NCI-H2227 (cell line): ENCODE results near the gene MSI2.

Experiments
- DNase-seq: peaks from one replicate; lab custom pipeline; 2025; ENCODE audit not compliant: unreplicated experiment; lab: John Stamatoyannopoulos, UW

The MSI2 gene

DNA sequence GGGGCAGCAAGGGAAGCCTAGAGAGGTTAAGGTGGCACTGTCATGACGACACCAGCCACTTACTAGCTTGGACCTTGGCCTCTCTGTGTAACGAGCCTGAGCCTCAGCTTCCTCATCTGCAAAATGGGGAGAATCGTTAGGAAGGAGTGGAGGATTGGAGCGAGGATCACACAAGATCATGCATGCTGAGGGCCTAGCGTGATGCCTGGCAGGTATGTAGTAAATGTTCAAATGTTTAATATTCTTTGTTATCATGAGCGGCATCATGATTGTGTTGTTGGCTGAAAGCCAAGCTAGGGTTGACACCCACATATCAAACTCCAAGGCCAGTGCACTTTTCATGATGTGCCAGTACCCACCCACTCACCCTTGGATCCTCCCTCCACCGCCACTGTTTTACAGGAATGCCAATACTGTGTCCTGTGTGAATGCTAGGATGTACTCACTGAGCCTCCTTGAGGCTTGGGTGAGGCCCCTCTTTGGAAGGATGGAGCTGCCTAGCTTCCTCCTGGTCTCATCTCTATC, 192.5 kb downstream of the MSI2 start:
- no peak for DNase-seq

- DNase-seq = no peak
Observed at GRCh38 chr17:57451191-57451590, 194.9 kb downstream of the MSI2 start.

GRCh38 chr17:57451643-57452042, 195.3 kb downstream of the MSI2 start:
- no peak for DNase-seq

DNA sequence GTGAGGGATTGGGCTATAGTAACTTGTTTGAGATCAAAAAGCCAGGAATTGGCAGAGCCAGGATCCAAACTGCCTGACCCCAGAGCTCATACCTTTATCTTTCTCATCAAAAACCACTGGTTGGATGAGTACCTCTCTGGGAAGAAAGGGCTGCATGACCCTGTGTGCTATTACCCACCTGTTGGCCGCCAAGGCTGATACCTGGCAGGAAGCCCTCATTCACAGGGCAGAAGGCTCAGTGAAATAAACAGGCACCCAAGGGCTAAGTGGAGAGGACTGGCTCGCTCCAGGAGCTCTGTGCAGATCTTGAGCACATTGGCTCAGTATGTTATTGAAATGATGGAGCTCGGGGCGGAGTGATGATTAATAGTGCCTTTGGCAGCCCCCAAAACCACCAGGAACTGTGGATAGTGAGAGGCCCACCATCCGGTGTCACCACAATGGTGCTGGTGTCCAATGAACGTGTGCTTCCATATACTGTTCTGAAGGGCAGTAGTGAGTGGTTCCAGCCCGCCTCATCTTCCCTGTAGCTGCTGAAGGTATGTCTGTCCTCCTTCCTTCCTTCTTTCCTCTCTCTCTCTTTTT, 197.6 kb downstream of the MSI2 start:
- DNase-seq = no peak

GRCh38 chr17:57454729-57455062, 198.4 kb downstream of the MSI2 start:
- DNase-seq = no peak

DNA sequence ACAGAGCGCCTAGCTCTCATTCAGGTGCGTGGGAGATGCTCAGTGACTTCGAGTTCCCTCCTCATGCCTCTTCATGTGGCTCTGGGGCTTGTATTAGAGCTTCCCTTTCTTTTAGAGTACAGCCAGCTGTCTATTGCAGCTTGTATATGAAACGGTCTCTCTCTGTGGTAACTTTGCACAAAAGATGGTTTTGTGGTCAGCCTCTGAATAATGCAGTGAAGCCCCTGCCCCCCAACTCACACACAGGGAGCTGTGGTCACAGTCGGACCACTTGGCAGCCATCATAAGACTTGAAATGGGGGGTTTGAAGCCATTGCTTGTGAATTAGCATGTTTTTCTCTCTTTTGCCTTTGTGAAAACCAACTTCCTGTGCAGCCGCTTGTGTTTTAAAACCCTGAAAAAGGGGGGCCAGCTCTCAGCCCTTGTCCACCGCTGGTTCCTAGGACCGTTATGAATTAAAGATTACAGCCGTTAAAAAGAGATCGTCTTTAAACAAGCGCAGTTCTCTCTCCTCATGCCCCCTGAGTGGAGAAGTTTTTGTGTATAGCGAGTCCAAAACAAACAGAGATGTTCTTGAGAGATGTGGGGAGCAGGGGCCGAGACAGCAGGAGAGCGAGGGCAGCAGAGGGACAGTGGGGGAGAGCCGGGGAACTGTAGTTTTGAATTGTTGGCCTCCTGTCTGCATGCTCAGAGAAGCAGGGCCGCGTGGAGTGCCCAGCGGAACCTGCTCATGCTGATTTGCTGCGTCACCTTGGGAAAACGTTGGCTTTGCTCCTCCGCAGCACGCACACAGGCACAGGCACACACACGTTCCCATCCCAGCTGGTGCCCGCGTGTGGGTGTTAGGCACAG, 199.0 kb downstream of the MSI2 start:
- DNase-seq = no peak

GRCh38 chr17:57456622-57457021, 200.3 kb downstream of the MSI2 start:
- no peak for DNase-seq

DNA sequence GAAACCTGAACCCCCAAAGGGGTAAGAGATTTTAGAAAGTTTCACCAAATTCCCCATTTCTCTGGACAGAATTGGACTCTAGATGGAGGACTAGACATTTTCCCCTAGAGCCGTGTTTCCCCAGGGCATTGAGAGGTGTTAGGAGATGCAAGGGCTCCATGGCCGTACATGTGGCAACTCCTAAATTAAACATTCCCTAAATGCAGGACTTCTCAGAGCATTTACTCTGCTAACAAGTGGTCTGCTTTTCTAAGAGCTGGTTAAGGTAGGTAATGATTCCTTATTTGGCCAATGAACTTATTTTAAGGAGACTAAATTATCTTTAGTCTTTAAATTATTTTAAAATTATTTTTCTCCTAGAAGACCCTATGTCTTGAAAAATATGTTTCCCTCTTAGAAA, 200.9 kb downstream of the MSI2 start:
- no peak for DNase-seq

GRCh38 chr17:57458718-57459285, 202.5 kb downstream of the MSI2 start:
- DNase-seq = no peak

GRCh38 chr17:57459286-57459915, 203.1 kb downstream of the MSI2 start:
- no peak for DNase-seq

GRCh38 chr17:57461082-57461481, 204.8 kb downstream of the MSI2 start:
- no peak for DNase-seq

GRCh38 chr17:57462007-57462579, 205.8 kb downstream of the MSI2 start:
- no peak for DNase-seq

GRCh38 chr17:57463103-57463885, 207.0 kb downstream of the MSI2 start:
- DNase-seq = no peak

DNA sequence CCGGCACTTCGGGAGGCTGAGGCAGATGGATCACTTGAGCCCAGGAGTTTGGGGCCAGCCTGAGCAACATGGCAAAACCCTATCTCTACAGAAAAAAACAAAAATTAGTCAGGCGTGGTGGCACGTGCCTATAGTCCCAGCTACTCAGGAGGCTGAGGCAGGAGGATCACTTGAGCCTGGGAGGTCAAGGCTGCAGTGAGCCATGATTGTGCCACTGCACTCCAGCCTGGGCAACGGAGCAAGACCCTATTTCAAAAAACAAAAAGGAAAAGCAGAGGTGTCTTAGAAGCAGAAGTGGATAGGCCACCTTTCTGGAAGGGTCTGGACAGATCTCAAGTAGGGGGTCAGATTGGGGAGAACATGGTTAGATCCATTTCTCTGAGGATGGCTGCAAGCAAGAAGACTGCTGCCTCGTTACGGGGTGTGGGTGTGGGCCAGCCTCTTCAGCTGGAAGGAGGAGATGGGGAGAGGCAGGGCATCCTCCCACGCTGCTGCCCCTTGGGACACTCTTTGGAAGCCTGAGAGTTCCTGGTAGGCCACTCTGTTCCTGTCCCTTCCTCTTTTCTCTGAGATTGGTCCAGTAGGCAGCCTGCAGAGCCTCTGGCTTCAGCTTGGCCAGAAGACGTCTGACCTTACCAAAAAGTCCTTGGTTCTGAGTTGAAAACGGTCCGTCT, 208.0 kb downstream of the MSI2 start:
- DNase-seq = no peak

- DNase-seq = no peak
Observed at GRCh38 chr17:57465610-57466009, 209.3 kb downstream of the MSI2 start.

DNA sequence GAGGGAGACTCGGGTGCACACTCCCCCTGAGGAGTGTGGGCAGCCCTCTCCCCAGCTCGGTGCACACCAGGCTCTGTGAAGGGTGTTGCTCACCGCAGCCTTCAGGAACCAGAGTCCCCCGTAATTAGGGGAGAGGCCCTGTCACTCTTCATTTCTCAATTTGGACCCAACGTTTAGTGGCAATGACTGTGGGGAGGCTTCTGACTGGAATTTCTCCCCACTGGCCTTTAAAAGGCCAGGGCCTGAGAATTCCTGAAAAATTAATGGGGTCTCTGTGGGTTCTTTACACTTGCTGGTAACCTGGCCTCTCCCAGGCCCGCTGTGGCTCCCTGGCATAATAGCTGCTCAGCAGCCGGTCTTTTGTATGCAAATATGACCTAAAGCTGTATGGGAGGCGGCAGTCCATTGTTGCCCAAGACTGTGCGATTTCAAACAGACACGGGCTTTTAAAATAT, 209.7 kb downstream of the MSI2 start:
- peak; percentile 23 for DNase-seq

GRCh38 chr17:57466521-57466920, 210.2 kb downstream of the MSI2 start:
- no peak for DNase-seq

- DNase-seq = no peak
Observed at GRCh38 chr17:57467226-57467625, 210.9 kb downstream of the MSI2 start.

DNA sequence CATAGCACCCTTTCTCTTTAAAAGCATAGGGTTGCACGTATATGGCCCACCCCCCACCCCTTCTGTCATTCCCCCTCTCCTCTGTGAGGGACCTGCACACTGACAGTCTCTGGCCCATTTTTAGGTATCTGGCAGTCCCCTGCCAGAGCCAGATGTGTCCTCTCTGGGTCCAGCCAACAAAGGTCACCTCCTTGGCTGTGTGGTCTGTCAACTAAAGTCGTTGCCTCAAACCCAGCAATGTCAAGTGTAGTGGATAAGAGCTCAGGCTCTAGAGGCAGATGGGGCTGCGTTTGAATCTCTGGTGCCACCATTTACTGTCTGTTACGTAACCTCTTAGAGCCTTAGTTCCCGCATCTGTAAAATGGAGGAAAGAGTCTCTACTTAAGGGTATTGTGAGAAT, 211.5 kb downstream of the MSI2 start:
- no peak for DNase-seq
